ENCODE measurements around the gene KIF26A.

DNA sequence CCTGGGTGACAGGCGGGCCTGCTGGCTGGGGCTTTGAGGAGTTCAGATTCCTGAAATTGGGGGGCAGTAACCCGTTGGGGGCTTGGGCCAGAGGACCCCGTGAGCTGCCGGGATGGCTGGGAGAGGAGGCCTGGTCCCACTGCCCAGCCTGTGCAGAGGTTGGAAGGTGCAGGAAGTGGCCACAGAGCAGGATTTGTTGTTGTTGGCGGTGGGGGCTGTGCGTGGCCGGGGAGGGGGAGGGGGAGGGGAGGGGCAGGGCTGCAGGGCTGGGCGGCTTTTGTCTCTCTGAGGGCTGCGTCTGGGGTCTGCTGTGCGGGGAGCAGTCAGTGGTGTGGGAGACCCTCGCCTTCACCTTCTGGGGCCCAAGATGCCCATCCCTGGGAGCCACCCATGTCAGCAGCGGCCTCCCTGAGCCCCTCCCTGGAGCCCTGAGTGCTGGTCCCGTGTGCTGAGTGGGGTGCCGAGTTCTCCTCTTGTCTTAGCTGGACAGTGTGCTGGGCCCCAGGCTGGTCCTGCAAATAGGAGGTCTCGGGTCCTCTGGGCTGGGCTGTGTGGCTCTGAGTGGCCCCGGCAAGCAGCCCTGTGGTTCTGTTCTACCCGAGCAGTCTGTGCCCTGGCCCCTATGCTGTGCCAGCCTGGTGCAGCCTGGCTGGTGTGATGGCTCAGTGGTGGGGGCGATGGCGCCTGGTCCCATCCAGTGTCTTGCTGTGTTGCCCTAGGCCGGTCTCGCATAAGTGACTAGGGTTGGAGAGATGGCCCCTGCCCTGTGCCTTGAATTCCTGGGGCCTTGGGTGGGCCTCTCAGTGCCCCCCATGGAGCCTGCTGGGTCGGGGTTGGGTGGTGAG is 10.3 kb downstream of the KIF26A start:
- TF ChIP-seq, protein P1, sequence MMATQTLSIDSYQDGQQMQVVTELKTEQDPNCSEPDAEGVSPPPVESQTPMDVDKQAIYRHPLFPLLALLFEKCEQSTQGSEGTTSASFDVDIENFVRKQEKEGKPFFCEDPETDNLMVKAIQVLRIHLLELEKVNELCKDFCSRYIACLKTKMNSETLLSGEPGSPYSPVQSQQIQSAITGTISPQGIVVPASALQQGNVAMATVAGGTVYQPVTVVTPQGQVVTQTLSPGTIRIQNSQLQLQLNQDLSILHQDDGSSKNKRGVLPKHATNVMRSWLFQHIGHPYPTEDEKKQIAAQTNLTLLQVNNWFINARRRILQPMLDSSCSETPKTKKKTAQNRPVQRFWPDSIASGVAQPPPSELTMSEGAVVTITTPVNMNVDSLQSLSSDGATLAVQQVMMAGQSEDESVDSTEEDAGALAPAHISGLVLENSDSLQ (IDR thresholded peaks at IDR 0.05) = no peak
- TF ChIP-seq BHLHE40 (IDR thresholded peaks at IDR 0.05; ENCODE audit: borderline replicate concordance) (no peak), FOXK2 (IDR thresholded peaks at IDR 0.05) (no peak), L3MBTL2 (conservative IDR thresholded peaks at IDR 0.05) (no peak), SP1 (IDR thresholded peaks at IDR 0.05) (no peak), FOXA1 (IDR thresholded peaks at IDR 0.05) (no peak), HDGF (IDR thresholded peaks at IDR 0.05; ENCODE audit: borderline replicate concordance) (no peak), FOXM1 (IDR thresholded peaks at IDR 0.05; ENCODE audit: borderline replicate concordance) (no peak), SUZ12 (IDR thresholded peaks at IDR 0.05) (no peak), TARDBP (IDR thresholded peaks at IDR 0.05) (no peak), ELF4 (IDR thresholded peaks at IDR 0.05) (no peak), ARNT (IDR thresholded peaks at IDR 0.05) (no peak), CTBP1 (IDR thresholded peaks at IDR 0.05; ENCODE audit: borderline replicate concordance) (no peak)

Measured in HEK293T (cell line).